GM18520 (cell line): ENCODE data around the gene EMILIN3.

Source experiments
- ATAC-seq: cut with Tn5 transposase; IDR thresholded peaks from one replicate; pipeline ENCODE4 v1.9.1; 2021; ENCODE audit not compliant: unreplicated experiment

The EMILIN3 gene

DNA sequence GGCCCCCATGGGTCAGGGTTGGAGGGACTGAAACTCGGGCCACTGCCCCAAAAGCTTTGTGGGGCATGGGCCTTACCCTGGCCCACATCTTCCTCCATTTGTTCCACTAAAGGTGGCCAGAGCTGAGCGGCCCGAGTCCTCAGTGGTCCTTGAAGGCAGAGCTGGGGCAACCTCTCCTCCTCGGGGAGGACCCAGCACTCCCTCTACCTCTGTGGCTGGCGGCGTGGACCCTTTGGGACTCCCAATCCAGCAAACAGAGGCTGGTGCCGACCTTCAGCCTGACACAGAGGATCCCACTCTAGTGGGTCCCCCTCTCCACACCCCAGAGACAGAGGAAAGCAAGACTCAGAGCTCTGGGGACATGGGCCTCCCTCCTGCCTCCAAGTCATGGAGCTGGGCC lies 16.7 kb downstream of the EMILIN3 start:
- no peak for ATAC-seq

GRCh38 chr20:41349266-41349665 lies 17.4 kb downstream of the EMILIN3 start:
- ATAC-seq: no peak

- ATAC-seq: no peak
These were observed 18.0 kb downstream of the EMILIN3 start for GRCh38 chr20:41348430-41349172.

DNA sequence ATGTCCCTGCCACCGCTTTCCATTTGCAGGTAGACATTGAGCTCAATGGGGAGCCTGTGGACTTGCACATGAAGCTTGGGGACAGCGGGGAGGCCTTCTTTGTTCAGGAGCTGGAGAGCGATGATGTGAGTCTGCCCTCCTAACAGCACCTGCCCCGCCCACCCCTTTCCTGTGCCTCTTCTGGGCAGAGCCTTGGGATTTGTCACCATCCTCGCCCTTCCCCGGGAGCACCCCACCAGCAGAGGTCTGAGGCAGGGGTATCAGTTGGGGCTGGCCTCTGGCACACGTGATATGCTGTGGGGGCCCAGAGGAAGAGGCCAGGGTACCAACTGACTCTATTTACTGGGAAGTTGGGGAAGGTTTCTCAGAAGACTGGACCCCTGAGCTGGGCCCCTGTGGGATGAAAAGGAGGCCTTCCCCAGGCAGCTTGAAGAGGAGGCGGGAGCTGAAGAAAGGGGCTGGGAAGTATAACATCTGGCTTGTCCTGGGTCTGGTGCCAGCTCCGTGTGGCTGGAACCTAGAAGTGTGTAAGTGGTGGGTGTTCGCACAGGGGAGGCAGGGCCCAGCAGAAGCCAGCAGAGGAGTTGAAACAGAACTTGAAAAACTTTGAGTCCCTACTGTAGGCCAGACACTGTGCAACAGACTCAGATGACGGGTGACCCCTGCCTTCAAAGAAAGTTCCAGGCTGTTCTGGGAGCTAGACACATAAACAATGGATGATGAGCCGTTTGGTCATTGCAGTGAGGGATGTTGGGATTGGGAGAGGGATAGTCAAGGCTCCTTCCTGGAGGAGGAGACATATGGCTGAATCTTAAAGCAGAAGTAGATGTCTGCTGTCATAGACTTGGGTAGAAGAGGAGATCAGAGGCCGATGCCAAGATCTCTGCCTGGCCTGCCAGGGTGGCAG lies 18.8 kb downstream of the EMILIN3 start:
- ATAC-seq: no peak

GRCh38 chr20:41345729-41346067 lies 20.9 kb downstream of the EMILIN3 start:
- ATAC-seq: no peak

DNA sequence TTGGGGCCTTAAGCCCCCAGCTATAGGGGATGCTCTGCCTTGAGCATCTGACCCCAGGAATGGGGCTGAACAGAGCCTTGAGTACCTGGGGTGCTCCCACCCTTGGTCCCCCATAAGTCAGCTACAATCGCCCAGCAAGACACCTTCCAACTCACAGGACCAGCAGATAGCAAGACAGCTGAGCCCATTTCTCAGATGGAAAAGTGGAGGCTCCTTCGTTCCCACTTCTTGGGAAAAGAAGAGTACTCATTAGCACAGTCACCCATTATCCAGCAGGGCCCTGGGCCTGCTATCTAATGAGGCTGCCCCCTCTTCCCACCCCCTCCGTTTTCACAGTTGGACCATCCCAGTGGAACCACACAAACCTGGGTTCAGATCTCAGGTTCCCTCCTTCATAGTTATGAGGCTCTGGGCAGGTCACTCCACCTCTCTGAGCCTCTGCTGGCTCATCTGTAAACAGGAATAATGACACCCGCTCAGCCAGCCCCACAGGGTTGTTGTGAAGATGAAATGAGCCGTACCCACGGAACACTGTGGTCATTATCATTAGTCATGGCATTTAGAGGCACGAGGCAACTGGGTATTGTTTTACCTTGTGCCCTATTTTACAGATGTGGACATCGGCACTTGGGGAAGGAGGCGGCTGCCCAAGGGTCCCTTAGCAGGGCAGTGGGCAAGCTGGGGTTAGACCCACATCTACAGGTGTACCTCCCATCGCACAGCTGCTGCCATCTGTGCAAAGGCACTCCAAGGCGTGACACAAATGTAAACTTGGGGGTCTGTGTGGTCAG lies 21.5 kb downstream of the EMILIN3 start:
- ATAC-seq: no peak

GRCh38 chr20:41344477-41344876 lies 22.1 kb downstream of the EMILIN3 start:
- no peak for ATAC-seq

DNA sequence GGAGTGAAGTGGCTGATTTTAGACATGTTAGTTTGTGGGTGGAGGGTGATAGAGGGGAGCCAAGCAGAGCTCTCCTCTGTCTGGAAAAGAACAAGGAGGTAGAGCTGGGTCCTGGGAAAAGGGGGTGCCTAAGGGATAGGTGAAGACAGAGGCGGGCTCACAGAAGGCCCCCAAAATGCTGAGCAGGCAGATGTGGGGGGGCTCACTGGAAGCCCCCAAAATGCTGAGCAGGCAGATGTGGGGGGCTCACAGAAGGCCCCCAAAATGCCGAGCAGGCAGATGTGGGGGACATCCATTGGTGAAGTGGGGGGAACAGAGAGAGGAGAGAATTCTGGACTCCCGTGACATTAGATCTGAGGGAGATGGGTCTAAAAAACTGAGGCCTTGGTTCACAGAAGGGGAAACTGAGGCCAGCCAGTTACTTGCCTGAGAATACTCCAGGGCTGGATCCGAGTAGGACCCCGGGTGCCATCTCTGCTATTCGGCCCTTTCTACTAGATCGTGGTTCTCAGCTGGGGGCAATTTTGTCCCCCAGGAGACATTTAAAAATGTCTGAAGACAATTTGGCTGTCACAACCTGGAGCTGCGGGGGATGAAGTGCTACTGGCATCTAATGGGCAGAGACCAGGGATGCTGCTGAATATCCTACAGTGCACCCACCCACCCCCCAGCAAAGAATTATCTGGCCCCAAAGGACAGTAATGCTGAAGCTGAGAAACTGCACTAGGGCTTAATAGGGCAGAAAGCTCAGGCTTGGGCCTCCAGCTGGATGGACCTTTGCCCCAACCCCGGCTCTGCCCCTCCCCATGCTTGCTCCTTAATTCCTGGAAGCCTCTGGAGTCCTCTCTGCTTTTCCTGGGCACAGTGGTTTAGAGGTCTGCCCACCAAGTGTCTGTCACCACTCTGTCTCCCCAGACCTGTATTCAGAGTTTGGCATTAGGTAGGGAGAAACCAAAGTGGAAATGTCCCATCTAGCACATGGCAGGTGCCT lies 23.8 kb downstream of the EMILIN3 start:
- ATAC-seq: no peak

DNA sequence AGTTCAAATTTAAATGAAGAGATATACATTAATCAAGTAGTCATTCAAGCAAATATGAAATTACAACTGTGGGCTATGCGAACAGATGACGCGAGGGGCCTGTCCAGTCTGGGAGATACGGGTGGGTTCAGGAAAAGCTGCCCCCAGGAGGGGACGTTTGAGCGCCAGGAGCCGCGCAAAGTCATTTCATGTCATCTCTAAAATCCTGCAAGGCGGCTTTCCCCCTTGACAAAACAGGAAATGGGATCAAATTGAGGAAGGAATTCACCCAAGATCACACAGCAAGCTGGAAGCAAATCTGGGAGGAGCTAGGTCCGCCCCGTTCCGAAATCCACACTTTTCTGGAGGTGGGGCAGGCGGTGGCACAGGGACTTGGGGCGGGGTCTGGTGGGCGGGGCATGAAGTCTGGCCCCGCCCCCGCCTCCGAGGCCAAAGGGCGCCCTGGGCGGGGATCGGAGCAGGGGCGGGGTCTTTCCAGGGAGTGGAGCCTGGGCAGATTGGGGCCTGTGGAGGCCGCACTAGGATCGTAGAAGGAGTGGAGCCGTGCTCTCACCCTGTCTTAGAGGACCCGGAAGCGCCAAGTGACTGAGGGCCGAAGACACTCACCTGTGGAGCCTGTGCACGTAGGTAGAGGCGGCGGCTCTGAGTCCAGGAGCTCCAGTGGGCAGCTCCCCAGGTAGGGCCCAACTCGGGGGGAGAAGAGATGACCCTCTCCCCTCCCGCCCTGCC lies 26.1 kb downstream of the EMILIN3 start, which contains the start of gene LPIN3:
LPIN3 (plus strand) TSS at position 495 of the 729 bp plus-strand sequence. CDS start 4,983 bp downstream, outside the sequence.
- ATAC-seq: no peak

DNA sequence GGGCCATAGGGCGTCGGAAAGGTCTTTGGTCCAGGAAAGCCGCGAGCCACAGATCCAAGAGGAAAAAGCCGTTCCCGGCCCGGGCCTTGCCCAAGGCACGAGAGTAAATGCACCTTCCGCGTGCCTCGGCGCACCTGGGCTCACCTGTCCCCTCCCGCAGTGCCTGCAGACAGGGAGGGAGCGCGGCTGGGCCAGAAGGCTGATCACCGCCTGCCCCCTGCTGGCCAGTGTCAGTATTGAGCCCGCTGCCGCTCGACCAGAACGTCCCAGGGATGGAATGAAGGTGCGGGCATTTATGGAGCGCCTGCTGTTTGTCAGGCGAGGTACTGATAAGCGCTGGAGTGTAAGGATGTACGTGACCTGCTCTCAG lies 26.7 kb downstream of the EMILIN3 start:
- ATAC-seq: no peak

GRCh38 chr20:41336711-41337492 lies 29.7 kb downstream of the EMILIN3 start:
- no peak for ATAC-seq

DNA sequence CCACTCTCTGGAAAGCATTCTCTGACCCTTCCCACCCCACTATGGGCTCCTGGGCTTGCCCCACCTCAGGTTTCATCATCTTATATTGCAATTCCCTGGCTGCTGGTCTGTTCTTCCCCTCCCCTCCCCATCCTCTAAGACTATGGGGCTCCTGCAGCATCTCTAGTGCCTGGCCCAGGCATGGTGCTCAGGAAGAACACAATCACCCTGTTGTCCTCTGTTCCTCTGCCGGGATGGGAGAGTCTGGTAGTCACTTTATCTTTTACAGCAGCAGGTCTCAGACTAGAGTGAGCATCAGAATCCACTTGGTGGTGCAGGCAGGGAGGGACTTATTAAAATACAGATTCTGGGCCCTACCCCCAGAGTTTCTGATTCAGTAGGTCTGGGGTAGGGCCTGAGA lies 31.0 kb downstream of the EMILIN3 start:
- no peak for ATAC-seq

GRCh38 chr20:41334443-41335421 lies 31.9 kb downstream of the EMILIN3 start:
- ATAC-seq: no peak

DNA sequence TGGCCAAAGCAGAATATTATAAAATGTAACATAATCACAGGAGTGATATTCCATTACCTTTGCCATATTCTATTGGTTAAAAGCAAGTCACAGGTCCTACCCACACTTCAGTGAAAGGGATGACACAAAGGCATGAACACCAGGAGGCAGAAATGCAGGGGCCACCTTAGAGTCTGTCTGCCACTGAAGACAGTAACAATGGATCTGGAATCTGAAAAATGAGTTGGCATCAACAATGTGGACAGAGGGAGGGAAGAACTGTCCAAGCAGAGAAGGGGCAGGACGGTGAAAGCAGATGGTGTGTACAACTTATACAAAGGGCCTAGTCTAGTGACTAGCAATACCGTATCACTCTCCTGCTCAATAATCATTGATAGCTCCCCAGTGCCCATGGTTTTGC lies 32.6 kb downstream of the EMILIN3 start:
- no peak for ATAC-seq

DNA sequence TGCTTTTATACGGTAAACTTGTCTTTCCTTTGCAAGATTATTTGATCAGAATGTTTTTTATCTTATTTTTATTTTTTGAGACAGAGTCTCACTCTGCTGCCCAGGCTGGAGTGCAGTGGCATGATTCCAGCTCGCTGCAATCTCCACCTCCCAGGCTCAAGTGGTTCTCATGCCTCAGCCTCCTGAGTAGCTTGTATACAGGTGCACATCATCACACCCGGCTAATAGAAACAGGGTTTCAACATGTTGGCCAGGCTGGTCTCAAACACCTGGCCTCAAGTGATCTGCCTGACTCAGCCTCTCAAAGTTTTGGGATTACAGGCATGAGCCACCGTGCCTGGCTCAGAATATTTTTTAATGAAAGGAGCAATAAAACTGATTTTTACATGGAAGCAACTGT lies 34.9 kb downstream of the EMILIN3 start:
- ATAC-seq: no peak

GRCh38 chr20:41330941-41331340 lies 35.7 kb downstream of the EMILIN3 start:
- no peak for ATAC-seq

DNA sequence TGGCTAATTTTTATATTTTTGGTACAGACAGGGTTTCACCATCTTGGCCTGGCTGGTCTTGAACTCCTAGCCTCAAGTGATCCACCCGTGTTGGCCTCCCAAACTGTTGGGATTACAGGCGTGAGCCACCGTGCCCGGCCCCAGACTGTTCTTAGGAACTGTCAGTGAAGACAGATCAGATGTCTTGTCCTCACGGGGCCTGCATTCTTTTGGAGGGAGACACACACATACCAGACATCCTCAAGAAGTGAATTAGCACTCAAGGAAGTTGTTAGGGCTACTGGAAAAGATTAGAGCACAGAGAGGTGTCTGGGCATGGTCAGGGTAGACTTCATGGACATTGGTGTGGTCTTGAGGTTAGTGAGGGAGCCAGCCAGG lies 36.3 kb downstream of the EMILIN3 start:
- no peak for ATAC-seq
